ENCODE measurements around the gene RBM28. TPM values are rescaled to one million over a fixed set of nuclear protein-coding genes. Genes with fewer than 3 reads are reported as not detected.

The RBM28 gene
- total RNA-seq, 1 donor from 2014 or later, result 53.2 TPM

DNA sequence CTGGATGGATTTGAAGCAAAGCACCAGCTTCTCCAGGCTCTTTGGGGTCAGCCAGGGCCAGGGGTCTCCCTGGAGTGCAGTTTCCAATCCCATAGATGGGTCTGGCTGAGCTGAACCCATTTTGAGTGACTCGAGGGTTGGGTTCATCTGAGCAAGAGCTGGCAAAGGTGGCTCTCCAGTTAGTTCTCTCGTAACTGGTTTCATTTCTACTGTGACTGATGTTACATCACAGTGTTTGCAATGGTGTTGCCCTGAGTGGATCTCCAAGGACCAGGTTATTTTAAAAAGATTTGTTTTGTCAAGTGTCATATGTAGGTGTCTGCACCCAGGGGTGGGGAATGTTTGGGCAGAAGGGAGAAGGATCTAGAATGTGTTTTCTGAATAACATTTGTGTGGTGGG is 88.4 kb downstream of the RBM28 start:
- Mint-ChIP-seq H3K36me3 (ENCODE audit: unreplicated experiment) (no peaks in the 10 kb centered on the region), H3K27ac (ENCODE audit: unreplicated experiment) (no peak overlapping the region), H3K4me1 (ENCODE audit: low read depth, unreplicated experiment) (peaks cover 10% of the 10 kb centered on the region), H3K27me3 (ENCODE audit: unreplicated experiment) (peaks cover 5% of the 10 kb centered on the region), H3K4me3 (ENCODE audit: unreplicated experiment) (no peak overlapping the region), H3K9me3 (ENCODE audit: unreplicated experiment) (peaks cover 6% of the 10 kb centered on the region)
- TF ChIP-seq, protein P1, sequence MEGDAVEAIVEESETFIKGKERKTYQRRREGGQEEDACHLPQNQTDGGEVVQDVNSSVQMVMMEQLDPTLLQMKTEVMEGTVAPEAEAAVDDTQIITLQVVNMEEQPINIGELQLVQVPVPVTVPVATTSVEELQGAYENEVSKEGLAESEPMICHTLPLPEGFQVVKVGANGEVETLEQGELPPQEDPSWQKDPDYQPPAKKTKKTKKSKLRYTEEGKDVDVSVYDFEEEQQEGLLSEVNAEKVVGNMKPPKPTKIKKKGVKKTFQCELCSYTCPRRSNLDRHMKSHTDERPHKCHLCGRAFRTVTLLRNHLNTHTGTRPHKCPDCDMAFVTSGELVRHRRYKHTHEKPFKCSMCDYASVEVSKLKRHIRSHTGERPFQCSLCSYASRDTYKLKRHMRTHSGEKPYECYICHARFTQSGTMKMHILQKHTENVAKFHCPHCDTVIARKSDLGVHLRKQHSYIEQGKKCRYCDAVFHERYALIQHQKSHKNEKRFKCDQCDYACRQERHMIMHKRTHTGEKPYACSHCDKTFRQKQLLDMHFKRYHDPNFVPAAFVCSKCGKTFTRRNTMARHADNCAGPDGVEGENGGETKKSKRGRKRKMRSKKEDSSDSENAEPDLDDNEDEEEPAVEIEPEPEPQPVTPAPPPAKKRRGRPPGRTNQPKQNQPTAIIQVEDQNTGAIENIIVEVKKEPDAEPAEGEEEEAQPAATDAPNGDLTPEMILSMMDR (IDR thresholded peaks at IDR 0.05; ENCODE audit: partially characterized antibody, unreplicated experiment), result no peak
- DNase-seq, result no peak

DNA sequence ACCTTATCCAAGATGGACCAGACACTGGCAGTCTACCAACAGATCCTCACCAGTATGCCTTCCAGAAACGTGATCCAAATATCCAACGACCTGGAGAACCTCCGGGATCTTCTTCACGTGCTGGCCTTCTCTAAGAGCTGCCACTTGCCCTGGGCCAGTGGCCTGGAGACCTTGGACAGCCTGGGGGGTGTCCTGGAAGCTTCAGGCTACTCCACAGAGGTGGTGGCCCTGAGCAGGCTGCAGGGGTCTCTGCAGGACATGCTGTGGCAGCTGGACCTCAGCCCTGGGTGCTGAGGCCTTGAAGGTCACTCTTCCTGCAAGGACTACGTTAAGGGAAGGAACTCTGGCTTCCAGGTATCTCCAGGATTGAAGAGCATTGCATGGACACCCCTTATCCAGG is 89.2 kb downstream of the RBM28 start:
- Mint-ChIP-seq H3K27ac (ENCODE audit: unreplicated experiment) (no peak overlapping the region), H3K27me3 (ENCODE audit: unreplicated experiment) (peaks cover 5% of the 10 kb centered on the region), H3K36me3 (ENCODE audit: unreplicated experiment) (no peaks in the 10 kb centered on the region), H3K4me3 (ENCODE audit: unreplicated experiment) (no peak overlapping the region), H3K9me3 (ENCODE audit: unreplicated experiment) (peaks cover 6% of the 10 kb centered on the region), H3K4me1 (ENCODE audit: low read depth, unreplicated experiment) (peaks cover 5% of the 10 kb centered on the region)
- TF ChIP-seq, protein P1 (IDR thresholded peaks at IDR 0.05; ENCODE audit: partially characterized antibody, unreplicated experiment), result no peak
- DNase-seq, result no peak

DNA sequence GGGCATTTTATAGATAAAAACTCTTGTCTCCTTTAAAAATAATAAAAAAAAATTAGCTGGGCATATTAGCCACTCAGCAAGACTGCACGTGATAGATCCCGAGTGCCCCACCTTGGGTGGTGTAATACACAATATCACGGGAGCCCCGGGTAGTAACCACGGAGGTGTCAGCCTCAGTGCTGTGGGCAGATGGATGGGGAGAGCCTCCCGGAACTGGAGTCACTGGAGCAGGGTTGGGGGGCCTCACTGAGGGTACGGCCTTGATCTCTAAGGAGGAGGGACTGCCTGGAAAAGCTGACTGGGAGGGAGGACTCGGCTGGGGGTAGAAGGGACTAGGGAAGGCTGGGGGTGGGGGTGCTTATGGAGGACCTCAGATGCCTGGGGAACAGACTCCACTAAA is 90.0 kb downstream of the RBM28 start:
- H3K4me1 Mint-ChIP-seq (ENCODE audit: low read depth, unreplicated experiment), result no peaks in the 10 kb centered on the region
- no peaks in the 10 kb centered on the region for H3K36me3 Mint-ChIP-seq (ENCODE audit: unreplicated experiment)
- H3K4me3 Mint-ChIP-seq (ENCODE audit: unreplicated experiment), result no peak overlapping the region
- peaks cover 4% of the 10 kb centered on the region for H3K9me3 Mint-ChIP-seq (ENCODE audit: unreplicated experiment)
- peaks cover 1% of the 10 kb centered on the region for H3K27me3 Mint-ChIP-seq (ENCODE audit: unreplicated experiment)
- TF ChIP-seq, protein P1 (IDR thresholded peaks at IDR 0.05; ENCODE audit: partially characterized antibody, unreplicated experiment), result no peak
- no peak overlapping the region for H3K27ac Mint-ChIP-seq (ENCODE audit: unreplicated experiment)
- no peak for DNase-seq

DNA sequence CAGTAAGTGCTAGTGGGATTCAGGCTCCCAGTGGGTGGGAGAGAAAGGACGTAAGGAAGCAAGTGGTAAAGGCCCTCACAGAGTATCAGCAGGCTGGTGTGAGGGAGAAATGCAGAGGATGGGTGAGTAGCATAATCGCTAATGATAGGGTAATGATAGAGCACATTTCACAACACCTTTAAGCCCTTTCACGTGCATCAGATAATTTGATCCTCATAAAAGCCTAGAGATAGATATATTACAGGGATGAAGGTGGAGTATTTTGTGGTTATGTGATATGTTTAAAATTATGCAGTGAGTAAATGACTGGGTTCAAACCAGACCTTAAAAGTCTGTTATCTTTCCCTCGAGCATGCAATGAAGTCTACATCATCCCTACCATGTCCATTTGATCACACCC is 92.4 kb downstream of the RBM28 start:
- no peaks in the 10 kb centered on the region for H3K36me3 Mint-ChIP-seq (ENCODE audit: unreplicated experiment)
- no peaks in the 10 kb centered on the region for H3K4me1 Mint-ChIP-seq (ENCODE audit: low read depth, unreplicated experiment)
- H3K4me3 Mint-ChIP-seq (ENCODE audit: unreplicated experiment), result no peak overlapping the region
- peaks cover 2% of the 10 kb centered on the region for H3K9me3 Mint-ChIP-seq (ENCODE audit: unreplicated experiment)
- peaks cover 4% of the 10 kb centered on the region for H3K27me3 Mint-ChIP-seq (ENCODE audit: unreplicated experiment)
- TF ChIP-seq, protein P1 (IDR thresholded peaks at IDR 0.05; ENCODE audit: partially characterized antibody, unreplicated experiment), result no peak
- H3K27ac Mint-ChIP-seq (ENCODE audit: unreplicated experiment), result no peak overlapping the region
- DNase-seq, result no peak

Other genes starting within 250 kb of the RBM28 start
- gene LEP, start 102.6 kb downstream of the RBM28 start, total RNA-seq (ENCODE audit: unreplicated experiment), result not detected
- not detected for gene PRRT4, start 17.8 kb upstream of the RBM28 start, total RNA-seq (ENCODE audit: unreplicated experiment)
- 81.7 TPM for gene IMPDH1, start 66.1 kb upstream of the RBM28 start, total RNA-seq (ENCODE audit: unreplicated experiment)
- 24.9 TPM for gene HILPDA, start 112.0 kb upstream of the RBM28 start, total RNA-seq (ENCODE audit: unreplicated experiment)
- gene METTL2B, start 132.8 kb upstream of the RBM28 start, total RNA-seq (ENCODE audit: unreplicated experiment), result 40.9 TPM